ENCODE data around the gene RCC1. TPM values are rescaled to one million over a fixed set of nuclear protein-coding genes. Genes with fewer than 3 reads are reported as not detected.
"Not testable (repeated sequence)": the region's sequence is repeated elsewhere in the genome, so short reads cannot be mapped to it uniquely, and the experiment has no call there.

Gene RCC1
- polyA plus RNA-seq, 12 donors = 18.9 to 40.3 (median 24.7) TPM; not detected in 1

DNA sequence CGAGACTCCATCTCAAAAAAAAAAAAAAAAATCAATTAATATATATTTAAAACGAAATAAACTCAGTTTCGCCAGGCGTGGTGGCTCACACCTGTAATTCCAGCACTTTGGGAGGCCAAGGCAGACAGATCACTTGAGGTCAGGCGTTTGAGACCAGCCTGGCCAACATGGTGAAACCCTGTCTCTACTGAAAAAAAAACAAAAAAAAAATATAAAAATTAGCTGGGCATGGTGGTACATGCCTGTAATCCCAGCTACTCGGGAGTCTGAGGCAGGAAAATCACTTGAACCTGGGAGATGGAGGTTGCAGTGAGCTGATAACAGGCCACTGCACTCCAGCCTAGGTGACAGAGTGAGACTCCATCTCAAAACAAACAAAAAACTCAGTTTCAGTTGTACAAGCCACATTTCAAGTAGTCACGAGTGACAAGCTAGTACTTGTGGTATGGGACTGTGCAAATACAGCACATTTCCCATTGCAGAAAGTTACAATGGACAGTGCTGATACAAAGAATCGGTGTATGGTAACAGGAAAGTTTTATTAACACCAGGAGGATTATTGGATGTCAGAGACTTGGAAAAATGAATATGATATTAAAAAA, 35.7 kb downstream of the RCC1 start:
- not testable (repeated sequence) for DNase-seq

- DNase-seq = no peak
Observed at GRCh38 chr1:28545246-28545628, 39.4 kb downstream of the RCC1 start.

DNA sequence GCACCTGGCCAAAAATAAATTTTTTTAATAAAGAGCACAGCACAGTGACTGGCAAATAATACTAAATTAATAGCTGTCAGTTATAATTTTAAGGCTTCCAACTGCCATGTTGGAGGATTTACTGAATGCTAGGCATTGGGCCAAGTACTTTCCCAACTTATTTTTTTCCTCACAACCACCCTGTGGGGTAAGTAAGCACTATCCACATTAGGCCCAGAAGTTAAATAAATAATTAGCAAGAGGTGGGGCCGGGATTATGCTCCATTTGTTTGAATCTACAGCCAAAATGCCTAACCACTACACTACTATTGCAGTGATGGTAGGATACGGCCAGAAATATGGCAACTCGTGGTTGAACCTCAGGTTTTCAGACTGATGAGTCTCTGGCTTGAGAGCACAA, 42.5 kb downstream of the RCC1 start:
- no peak for DNase-seq

- no peak for DNase-seq
Observed at GRCh38 chr1:28551381-28551780, 45.5 kb downstream of the RCC1 start.

- DNase-seq = peak; percentile 97
Observed at GRCh38 chr1:28552758-28553663, 47.2 kb downstream of the RCC1 start, which contains the start of gene TRNAU1AP. Gene TRNAU1AP (plus strand): TSS chr1:28553085. CDS start chr1:28553111, 26 bp downstream.

- DNase-seq = no peak
Observed at GRCh38 chr1:28560886-28561285, 55.0 kb downstream of the RCC1 start.

GRCh38 chr1:28564310-28564709, 58.5 kb downstream of the RCC1 start:
- no peak for DNase-seq

GRCh38 chr1:28565040-28565439, 59.2 kb downstream of the RCC1 start:
- DNase-seq = no peak

DNA sequence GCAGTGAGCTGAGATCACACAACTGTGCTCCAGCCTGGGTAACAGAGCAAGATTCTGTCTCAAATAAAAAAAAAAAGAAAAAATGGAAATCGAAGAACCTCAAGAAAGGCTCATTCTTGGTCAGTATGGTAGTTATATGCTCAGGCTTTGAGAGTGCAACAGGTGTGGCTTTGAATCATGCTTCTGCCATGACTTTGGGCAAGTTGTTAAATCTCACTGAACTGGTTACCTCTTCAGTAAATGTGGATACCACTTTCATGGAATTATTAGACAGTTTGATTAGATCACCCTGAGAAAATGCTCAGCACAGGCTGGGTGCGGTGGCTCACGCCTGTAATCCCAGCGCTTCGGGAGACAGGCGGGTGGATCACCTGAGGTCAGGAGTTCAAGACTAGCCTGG, 59.9 kb downstream of the RCC1 start:
- no peak for DNase-seq

DNA sequence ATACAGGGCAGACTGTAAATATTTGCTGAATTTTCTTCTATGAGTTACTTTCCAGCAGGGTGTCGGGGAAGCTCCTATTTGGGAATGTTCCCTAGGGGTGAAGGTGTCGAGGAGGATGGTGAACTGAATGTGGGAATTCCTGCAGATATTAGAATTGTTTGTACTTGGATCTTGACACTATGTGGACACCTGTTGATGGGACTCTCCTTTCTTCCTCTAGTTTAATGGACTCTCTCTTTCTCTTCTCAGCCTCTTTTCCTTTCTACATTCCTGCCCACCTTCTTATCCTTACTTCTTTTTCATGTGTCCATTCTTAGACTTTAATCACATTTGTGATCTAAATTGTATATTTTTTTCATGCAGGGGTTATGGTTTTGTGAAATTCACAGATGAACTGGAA, 61.1 kb downstream of the RCC1 start:
- DNase-seq = no peak

GRCh38 chr1:28571911-28572310, 66.1 kb downstream of the RCC1 start:
- DNase-seq = no peak

- DNase-seq = not testable (repeated sequence)
Observed at GRCh38 chr1:28572891-28573290, 67.0 kb downstream of the RCC1 start.

DNA sequence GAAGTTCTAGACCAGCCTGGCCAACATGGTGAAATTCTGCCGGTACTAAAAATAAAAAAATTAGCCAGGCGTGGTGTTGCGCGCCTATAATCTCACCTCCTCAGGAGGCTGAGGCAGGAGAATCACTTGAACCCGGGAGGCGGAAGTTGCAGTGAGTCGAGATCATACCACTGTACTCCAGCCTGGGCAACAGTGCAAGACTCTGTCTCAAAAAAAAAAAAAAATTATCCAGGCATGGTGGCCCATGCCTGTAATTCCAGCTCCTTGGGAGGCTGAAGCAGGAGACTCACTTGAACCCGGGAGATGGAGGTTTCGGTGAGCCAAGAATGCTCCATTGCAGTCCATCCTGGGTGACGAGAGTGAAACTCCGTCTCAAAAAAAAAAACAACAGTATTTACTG, 67.7 kb downstream of the RCC1 start:
- DNase-seq = no peak

DNA sequence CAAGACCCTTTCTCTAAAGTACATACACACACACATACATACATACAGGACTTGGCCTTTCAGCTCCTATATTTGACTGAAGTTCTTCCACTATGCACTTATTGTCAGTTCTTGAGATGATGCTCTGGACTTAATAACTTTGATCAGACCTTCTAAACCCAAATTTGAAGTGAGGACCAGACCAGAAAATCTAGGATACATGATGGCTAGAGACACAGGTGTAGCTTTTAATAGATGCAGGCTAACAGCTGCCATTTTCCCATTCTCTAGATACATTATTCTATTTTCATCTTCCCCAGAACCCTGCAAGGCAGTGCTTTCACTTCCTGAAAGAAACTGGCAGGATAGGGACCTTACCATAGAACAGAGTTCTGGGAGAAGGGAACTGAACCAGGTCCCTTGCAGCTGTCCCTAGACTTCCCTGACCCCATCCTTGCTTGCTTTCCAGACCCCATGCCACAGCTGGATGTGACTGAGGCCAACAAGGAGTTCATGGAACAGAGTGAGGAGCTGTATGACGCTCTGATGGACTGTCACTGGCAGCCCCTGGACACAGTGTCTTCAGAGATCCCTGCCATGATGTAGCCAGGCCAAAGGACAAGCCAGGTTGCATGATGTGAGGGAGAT, 71.3 kb downstream of the RCC1 start:
- DNase-seq = no peak

- DNase-seq = no peak
Observed at GRCh38 chr1:28577738-28578536, 72.1 kb downstream of the RCC1 start.

DNA sequence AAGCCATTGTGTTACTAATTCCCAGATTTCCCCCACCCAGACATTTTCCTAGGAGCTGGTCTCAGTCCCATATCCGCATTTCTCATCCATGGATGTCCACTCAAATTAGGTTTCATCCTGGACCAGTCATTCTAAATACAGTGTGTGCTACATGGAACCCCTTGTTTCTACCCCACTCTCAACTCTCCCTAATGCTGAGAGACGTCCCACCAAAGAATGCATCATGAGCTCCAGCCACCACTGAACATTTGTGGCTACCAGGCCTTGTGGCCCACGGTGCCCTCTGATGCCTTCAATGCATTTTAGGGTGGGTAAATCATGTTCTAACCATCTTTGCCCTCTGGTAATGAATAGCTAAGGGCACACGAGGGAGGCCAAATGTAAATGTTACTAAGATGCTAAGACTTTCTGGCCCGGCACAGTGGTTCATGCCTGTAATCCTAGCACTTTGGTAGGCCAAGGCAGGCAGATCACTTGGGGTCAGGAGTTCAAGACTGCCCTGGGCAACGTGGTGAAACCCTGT, 72.9 kb downstream of the RCC1 start:
- no peak for DNase-seq

- no peak for DNase-seq
Observed at GRCh38 chr1:28579401-28579800, 73.6 kb downstream of the RCC1 start.

- no peak for DNase-seq
Observed at GRCh38 chr1:28580722-28581530, 75.1 kb downstream of the RCC1 start.

- peak; percentile 96 for DNase-seq
Observed at GRCh38 chr1:28581531-28582247, 75.8 kb downstream of the RCC1 start.

GRCh38 chr1:28582248-28582615, 76.4 kb downstream of the RCC1 start:
- no peak for DNase-seq
